Cardiac fibroblast (primary cell): Measurements from ENCODE around the gene GPRIN1.
A peak's percentile ranks its signal among the peaks of the same experiment; 100 is the strongest.

Experiments used
- DNase-seq, 2 donors: peaks; one replicate each; pipeline versions ENCODE4 v3.0.0 to v3.0.0-alpha.2; 2010; ENCODE audit warnings: low read depth in 2 of 2
- H3K4me3 ChIP-seq, 2 donors: replicated peaks in 1 of 2; 1 replicate in 1 of 2; 2 replicates in 1 of 2; pipeline ENCODE4 v1.5.1; 2011; ENCODE audit warnings: low read depth in 2 of 2, low read length in 2 of 2, mild to moderate bottlenecking in 2 of 2, moderate library complexity in 1 of 2
- CTCF ChIP-seq: IDR thresholded peaks from one replicate; pipeline ENCODE4 v1.5.1; 2011; ENCODE audit warnings: low read depth, mild to moderate bottlenecking, low read length, inconsistent platforms

The GPRIN1 gene

GRCh38 chr5:176597417-176598389, 12.3 kb downstream of the GPRIN1 start:
- no peak overlapping the region for H3K4me3 ChIP-seq
- no peak for DNase-seq

GRCh38 chr5:176596689-176597416, 13.1 kb downstream of the GPRIN1 start:
- TF ChIP-seq CTCF: no peak
- peak overlapping the region in 1 of 2 donors; percentile 28 for H3K4me3 ChIP-seq
- DNase-seq: peak; percentile 40 to 45

More at GRCh38 chr5:176597417-176598389, 12.3 kb downstream of the GPRIN1 start:
- no peak for TF ChIP-seq CTCF

- DNase-seq: no peak
- no peak overlapping the region for H3K4me3 ChIP-seq
- no peak for TF ChIP-seq CTCF
Measured at GRCh38 chr5:176596069-176596644, 13.8 kb downstream of the GPRIN1 start.

GRCh38 chr5:176595386-176595943, 14.5 kb downstream of the GPRIN1 start:
- no peak for TF ChIP-seq CTCF
- DNase-seq: no peak
- no peak overlapping the region for H3K4me3 ChIP-seq

- DNase-seq: no peak
- H3K4me3 ChIP-seq: no peak overlapping the region
- TF ChIP-seq CTCF: no peak
Measured at GRCh38 chr5:176594554-176594953, 15.4 kb downstream of the GPRIN1 start.

GRCh38 chr5:176593273-176593869, 16.6 kb downstream of the GPRIN1 start:
- no peak for DNase-seq
- TF ChIP-seq CTCF: no peak
- H3K4me3 ChIP-seq: no peak overlapping the region
